Activated T-helper 2 cell treated with anti-CD3 and anti-CD28 coated beads, Interferon-gamma antibody, Interleukin-2, Interleukin-4, amounts not matched to agents 10 μg/mL and 5 μg/mL and 100 μg/mL, durations not matched to agents 14 hours and 24 hours and 36 hours (primary cell): ENCODE data around the gene LRRC61. TPM values are rescaled to one million over a fixed set of nuclear protein-coding genes. Genes with fewer than 3 reads are reported as not detected.

ENCODE experiments used
- DNase-seq: peaks from one replicate; pipeline ENCODE4 v3.0.0; 2021; ENCODE audit warnings: low spot score
- H3K27ac Mint-ChIP-seq: one replicate; pipeline ENCODE4 v1.8.0; 2021; ENCODE audit warnings: mixed read lengths
- H3K27me3 Mint-ChIP-seq: one replicate; pipeline ENCODE4 v1.8.0; 2021; ENCODE audit warnings: low read depth, mixed read lengths
- H3K36me3 Mint-ChIP-seq: one replicate; pipeline ENCODE4 v1.8.0; 2021; ENCODE audit warnings: low read depth, mixed read lengths
- H3K4me1 Mint-ChIP-seq: one replicate; pipeline ENCODE4 v1.8.0; 2021; ENCODE audit warnings: low read depth, mixed read lengths
- H3K4me3 Mint-ChIP-seq: one replicate; pipeline ENCODE4 v1.8.0; 2021; ENCODE audit warnings: low read depth, mild to moderate bottlenecking, moderate library complexity, mixed read lengths
- H3K9me3 Mint-ChIP-seq: one replicate; pipeline ENCODE4 v1.8.0; 2021; ENCODE audit warnings: mixed read lengths
- intact Hi-C: fragments of 100-400 bp; cut with micrococcal nuclease; formaldehyde crosslinking; loops from one replicate; pipeline ENCODE4 v1.15.1; 2023
- total RNA-seq: library from RNA; stranded (reverse); gene quantifications from 2 replicates; pipeline ENCODE4 v1.2.3, GENCODE V29; 2022

LRRC61 gene
- total RNA-seq, 1 donor from 2014 or later: 25.8 TPM

DNA sequence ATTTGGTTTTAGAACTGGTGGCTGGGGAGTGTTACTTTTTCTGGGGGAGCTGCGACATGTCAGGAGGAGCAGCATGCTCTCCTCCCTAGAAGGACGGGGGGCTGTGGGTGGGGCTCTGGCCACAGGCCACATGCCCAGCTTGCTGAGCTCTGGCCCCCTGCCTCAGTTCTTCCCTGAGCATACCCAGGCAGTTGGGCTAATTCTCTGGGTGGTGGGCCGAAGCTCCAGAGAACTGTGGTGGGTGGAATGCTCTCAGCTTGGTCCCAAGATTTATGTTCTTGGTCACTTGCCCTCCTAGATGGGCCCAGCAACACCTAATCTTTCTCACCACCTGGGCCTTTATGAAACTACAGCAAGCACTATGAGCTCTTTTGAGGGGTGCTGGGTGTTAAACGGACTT lies 50.9 kb downstream of the LRRC61 start:
- peaks cover 50% of the 10 kb centered on the region for H3K36me3 Mint-ChIP-seq
- no peak overlapping the region for H3K4me3 Mint-ChIP-seq
- peaks cover 48% of the 10 kb centered on the region for H3K4me1 Mint-ChIP-seq
- no peaks in the 10 kb centered on the region for H3K9me3 Mint-ChIP-seq
- no peak for DNase-seq
- intact Hi-C loops: no loop called here
- H3K27ac Mint-ChIP-seq: peak overlapping the region; percentile 77
- H3K27me3 Mint-ChIP-seq: no peaks in the 10 kb centered on the region

DNA sequence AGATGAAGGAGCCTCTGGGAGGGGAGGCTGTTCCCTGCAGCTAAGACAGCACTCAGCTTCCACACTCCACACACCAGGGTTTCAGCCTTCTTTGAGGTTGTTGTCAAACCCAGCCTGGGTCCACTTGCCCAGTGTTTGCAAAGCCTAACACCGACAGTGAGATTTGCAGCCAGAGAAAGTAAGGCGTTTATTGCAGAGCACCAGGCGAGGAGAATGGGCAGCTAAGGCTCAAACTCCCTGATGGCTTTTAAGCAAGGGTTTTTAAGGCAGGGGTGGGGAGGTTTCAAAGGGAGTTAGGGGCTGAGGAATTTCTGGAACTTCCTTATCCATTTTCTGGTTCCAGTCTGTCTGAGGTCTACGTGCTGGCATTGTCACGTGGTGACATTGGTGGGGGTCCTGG lies 51.3 kb downstream of the LRRC61 start:
- H3K27me3 Mint-ChIP-seq: no peaks in the 10 kb centered on the region
- no peak overlapping the region for H3K4me3 Mint-ChIP-seq
- intact Hi-C loops: no loop called here
- H3K9me3 Mint-ChIP-seq: no peaks in the 10 kb centered on the region
- H3K36me3 Mint-ChIP-seq: peaks cover 46% of the 10 kb centered on the region
- peak overlapping the region; percentile 77 for H3K27ac Mint-ChIP-seq
- no peak for DNase-seq
- H3K4me1 Mint-ChIP-seq: peaks cover 47% of the 10 kb centered on the region

DNA sequence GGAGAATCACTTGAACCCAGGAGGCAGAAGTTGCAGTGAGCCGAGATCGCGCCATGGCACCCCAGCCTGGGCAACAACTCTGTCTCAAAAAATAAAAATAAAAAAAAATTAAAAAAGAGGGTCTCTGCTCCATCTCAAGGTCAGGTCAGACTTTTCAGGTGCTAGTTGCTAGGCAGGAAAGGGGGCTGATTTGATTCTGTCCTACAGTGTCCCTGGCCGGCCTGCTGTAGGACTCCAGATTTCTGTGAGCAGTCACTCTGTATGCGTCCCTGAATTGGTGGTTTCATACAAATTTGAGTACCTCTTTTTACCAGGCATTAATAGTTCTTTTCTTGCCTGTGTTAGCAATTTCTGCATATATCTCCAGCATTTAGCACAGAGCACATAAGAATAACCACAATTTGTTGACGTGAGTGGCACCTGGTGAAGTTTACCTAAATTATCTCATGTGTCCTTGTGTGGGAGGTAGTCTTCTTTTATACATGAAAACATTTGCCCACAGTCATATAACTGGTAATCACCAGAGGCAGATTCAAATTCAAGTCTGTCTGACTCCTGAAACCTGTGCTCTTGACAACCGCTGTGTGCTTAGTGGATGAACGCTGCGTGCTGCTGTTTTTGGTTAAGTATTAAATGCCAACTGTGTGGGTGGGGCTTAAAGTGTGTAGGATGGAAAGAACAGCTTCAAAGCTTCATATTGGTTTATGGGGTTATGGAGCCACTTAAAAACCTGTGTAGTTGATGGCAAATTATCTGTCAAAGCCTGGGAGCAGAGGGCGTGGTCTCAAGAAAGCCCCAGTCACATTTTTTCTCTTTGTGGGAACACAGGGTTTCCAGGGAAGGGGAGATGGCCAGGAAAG lies 52.7 kb downstream of the LRRC61 start:
- DNase-seq: no peak

DNA sequence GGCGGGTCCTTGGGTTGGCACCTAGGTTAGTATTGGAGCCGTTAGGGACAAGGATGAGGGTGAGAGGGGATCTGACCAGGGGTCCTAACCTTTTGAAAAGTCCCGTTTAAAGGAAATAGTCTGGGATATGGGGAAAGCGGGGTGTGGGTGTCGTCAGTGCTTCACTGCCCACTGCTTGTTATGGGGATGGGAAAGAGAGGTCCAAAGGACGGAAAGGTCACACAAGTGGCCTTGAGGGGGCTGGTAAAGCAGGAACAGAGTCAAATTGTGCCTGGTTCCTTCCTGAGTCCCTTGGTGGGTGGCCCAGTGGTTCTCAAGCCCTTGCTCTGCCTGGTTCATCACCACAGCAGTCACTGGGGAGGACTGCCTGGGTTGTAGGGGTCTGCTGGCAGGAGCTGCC lies 53.4 kb downstream of the LRRC61 start:
- peak overlapping the region; percentile 90 for H3K27ac Mint-ChIP-seq
- H3K27me3 Mint-ChIP-seq: no peaks in the 10 kb centered on the region
- peaks cover 47% of the 10 kb centered on the region for H3K4me1 Mint-ChIP-seq

More for the DNA sequence above, 52.7 kb downstream of the LRRC61 start:
- Mint-ChIP-seq H3K27ac (peak overlapping the region; percentile 90), H3K9me3 (no peaks in the 10 kb centered on the region), H3K27me3 (no peaks in the 10 kb centered on the region), H3K4me3 (peak overlapping the region; percentile 65), H3K4me1 (peaks cover 47% of the 10 kb centered on the region), H3K36me3 (peaks cover 39% of the 10 kb centered on the region)
- intact Hi-C loops: loop anchor here (5.0 kb wide), 3 partner anchors 356 to 504 kb away; partner anchors contain the start of gene ATP6V0E2

DNA sequence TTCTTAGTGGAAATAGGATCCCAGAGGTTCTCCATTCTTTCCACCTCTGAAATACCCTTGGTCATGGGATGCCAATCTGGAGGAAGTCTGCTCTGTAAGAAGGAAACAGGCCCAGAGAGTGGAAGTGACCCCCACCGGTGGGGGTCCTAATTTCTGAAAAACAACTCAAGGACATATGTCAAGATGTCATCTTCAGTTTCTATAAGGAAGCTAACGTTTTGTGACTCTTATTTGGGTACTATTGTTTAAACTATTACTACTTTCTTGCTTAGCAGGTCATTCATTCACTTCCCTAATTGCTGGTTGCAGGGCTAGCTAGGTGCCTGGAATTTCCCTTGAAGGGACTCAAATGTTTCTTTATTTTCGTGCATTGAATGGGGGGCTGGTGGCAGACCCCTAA lies 54.0 kb downstream of the LRRC61 start:
- peaks cover 47% of the 10 kb centered on the region for H3K4me1 Mint-ChIP-seq
- H3K9me3 Mint-ChIP-seq: no peaks in the 10 kb centered on the region
- no peak overlapping the region for H3K4me3 Mint-ChIP-seq

More for the DNA sequence above, 53.4 kb downstream of the LRRC61 start:
- intact Hi-C loops: loop anchor here (5.0 kb wide), 3 partner anchors 356 to 504 kb away; partner anchors contain the start of gene ATP6V0E2
- H3K36me3 Mint-ChIP-seq: peaks cover 38% of the 10 kb centered on the region
- DNase-seq: no peak
- peak overlapping the region; percentile 65 for H3K4me3 Mint-ChIP-seq
- H3K9me3 Mint-ChIP-seq: no peaks in the 10 kb centered on the region

DNA sequence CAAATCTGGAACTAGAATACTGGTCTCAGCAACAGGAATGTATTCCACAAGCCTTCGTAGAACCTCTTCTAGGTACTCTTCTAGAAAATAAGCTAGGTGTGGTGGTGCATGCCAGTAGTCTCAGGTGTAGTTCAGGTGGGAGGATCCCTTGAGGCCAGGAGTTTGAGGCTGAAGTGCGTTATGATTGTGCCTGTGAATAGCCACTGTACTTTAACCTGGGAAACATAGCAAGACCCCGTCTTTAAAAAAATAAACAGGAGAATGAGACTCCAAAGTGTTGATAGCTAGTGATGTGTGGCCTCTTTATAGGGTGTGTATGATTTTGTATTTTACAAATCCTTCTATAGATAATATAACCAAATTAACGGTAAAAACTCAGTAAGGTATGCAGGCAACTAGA lies 54.5 kb downstream of the LRRC61 start:
- peaks cover 37% of the 10 kb centered on the region for H3K36me3 Mint-ChIP-seq
- DNase-seq: no peak
- no peaks in the 10 kb centered on the region for H3K27me3 Mint-ChIP-seq
- no peaks in the 10 kb centered on the region for H3K9me3 Mint-ChIP-seq
- H3K4me3 Mint-ChIP-seq: peak overlapping the region; percentile 78
- peak overlapping the region; percentile 76 for H3K27ac Mint-ChIP-seq
- H3K4me1 Mint-ChIP-seq: peaks cover 48% of the 10 kb centered on the region
- intact Hi-C loops: loop anchor here (5.0 kb wide), 3 partner anchors 355 to 505 kb away; partner anchors contain the start of gene ATP6V0E2

More for the DNA sequence above, 54.0 kb downstream of the LRRC61 start:
- H3K27ac Mint-ChIP-seq: peak overlapping the region; percentile 76
- peaks cover 38% of the 10 kb centered on the region for H3K36me3 Mint-ChIP-seq
- no peaks in the 10 kb centered on the region for H3K27me3 Mint-ChIP-seq
- no peak for DNase-seq
- intact Hi-C loops: loop anchor here (5.0 kb wide), 3 partner anchors 355 to 505 kb away; partner anchors contain the start of gene ATP6V0E2

DNA sequence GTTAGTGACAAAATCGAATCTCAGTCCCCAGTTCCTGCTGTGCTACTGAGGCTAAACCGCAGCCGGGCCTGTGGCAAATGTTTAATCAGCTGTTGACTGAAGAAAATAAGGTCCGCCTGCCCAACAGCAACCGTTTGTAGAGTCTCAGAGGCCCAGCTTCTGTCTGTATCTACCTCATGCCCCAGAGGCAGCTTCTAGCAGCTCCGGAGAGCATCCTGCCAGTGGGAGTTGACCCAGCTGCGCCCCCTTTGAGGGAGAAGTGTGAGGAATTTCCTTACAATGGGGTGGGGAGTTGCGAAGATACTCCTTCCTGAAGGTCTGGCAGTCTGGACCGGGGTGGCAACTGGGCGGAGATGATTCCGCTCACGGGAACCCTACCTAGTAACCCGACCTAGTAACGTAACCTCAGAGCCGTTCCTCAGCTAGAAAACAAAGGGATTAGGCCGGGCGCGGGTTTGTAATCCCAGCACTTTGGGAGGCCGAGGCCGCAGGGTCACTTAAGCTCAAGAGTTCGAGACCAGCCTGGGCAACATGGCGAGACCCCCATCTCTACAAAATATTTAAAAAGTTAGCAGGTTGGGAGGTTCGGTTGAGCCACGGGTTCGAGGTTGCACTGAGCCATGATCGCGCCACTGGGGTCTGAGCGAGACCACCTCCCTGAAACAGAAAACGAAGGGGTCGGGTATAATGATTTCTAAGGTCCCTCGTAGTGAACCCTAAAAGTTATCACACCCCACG lies 55.1 kb downstream of the LRRC61 start:
- H3K4me3 Mint-ChIP-seq: peak overlapping the region; percentile 78
- peak overlapping the region; percentile 76 for H3K27ac Mint-ChIP-seq
- peaks cover 35% of the 10 kb centered on the region for H3K36me3 Mint-ChIP-seq
- H3K4me1 Mint-ChIP-seq: peaks cover 52% of the 10 kb centered on the region
- no peaks in the 10 kb centered on the region for H3K27me3 Mint-ChIP-seq
- intact Hi-C loops: loop anchor here (5.0 kb wide), 3 partner anchors 354 to 506 kb away; partner anchors contain the start of gene ATP6V0E2
- no peaks in the 10 kb centered on the region for H3K9me3 Mint-ChIP-seq
- DNase-seq: peak; percentile 39

DNA sequence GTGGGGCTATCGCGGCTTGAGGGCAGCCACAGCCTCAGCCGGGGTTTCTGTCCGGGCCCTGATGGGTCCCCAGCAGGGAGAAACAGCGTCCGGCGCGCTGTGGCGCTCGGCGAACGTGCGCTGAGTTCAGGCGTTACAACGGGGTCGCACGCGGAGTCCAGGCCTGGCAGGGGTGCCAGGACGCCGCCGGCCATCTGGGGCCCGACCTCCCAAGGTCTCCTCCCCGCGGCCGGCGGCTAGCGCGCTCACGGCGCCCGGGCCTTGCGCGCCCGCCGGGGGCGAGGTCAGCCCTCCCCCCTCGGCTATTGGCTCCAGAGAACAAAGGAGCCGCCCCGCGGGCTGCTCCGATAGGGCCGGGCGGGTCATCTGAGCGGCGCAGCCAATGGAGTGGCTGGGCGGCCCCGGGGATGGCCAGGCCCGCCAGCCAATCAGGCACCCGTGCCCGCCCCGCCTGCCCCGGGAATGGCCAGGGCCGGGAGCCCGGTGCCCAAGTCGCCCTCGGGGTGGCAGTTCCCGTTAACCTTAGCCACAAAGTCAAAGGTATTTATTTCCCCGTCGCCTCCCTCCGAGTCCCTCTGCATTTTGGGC lies 55.8 kb downstream of the LRRC61 start, which contains the start of gene ZNF775:
ZNF775 (plus strand) TSS at position 478 of the 588 bp plus-strand sequence. CDS start 9,141 bp downstream, outside the sequence.
- peak within 1 kb of the TSS; percentile 94 for H3K4me3 Mint-ChIP-seq
- H3K36me3 Mint-ChIP-seq: peaks cover 29% of the 10 kb centered on the region
- peak; percentile 92 for DNase-seq
- H3K27me3 Mint-ChIP-seq: no peaks in the 10 kb centered on the region
- H3K27ac Mint-ChIP-seq: peak within 1 kb of the TSS; percentile 76
- H3K9me3 Mint-ChIP-seq: no peaks in the 10 kb centered on the region
- intact Hi-C loops: loop anchor here (1.0 to 5.0 kb wide), 7 partner anchors 10 to 507 kb away; partner anchors contain the start of gene ATP6V0E2
- H3K4me1 Mint-ChIP-seq: peaks cover 49% of the 10 kb centered on the region

DNA sequence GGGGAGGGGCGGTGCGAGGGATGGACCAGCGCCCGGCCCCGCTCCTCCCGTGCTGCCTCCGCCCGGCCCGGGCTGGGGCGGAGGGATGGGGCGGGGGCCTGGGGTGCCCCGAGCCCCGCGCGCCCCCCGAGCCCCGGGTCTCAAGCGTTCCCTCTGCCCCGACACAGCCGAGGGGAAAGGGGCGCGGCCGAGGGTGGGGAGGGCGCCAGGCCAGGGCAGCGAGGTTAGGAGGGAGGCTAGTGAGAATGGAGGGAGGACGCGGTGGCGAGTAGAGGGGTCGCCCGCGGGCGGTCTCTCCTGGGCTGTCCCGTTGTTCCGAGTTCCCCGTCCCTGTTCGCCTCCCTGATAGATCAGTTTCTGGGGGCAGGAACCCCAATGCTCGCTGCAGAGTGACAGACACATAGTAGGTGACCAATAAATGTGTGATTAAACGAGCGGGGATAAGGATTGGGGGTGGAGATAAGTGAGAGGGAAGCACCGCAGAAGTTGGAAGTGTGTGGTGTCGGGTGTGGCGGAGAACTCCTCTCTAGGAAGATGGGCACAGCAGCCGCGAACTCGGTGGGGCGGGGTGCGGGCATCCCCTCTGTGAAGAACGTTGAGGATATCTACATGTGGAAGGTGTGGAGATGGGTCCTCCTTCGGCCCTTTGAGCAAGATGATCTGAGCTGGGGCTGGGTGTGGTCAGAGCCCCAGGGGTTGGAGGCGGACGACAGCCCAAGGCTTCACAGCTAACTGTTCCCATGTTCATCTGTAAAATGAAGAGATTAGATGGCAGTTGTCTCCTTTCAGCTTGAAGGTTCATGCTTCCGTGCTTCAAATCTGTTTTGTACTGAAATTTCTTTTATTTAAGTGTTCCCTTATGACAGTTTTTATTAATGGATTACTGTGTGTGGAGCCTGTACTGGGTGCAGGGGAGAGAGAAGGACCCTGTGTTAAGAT lies 56.6 kb downstream of the LRRC61 start:
- H3K27ac Mint-ChIP-seq: peak overlapping the region; percentile 75
- intact Hi-C loops: loop anchor here (1.0 to 5.0 kb wide), 7 partner anchors 10 to 507 kb away; partner anchors contain the start of gene ATP6V0E2
- H3K36me3 Mint-ChIP-seq: peaks cover 21% of the 10 kb centered on the region
- H3K4me1 Mint-ChIP-seq: peaks cover 44% of the 10 kb centered on the region
- DNase-seq: no peak
- no peaks in the 10 kb centered on the region for H3K27me3 Mint-ChIP-seq
- no peaks in the 10 kb centered on the region for H3K9me3 Mint-ChIP-seq
- peak overlapping the region; percentile 94 for H3K4me3 Mint-ChIP-seq

DNA sequence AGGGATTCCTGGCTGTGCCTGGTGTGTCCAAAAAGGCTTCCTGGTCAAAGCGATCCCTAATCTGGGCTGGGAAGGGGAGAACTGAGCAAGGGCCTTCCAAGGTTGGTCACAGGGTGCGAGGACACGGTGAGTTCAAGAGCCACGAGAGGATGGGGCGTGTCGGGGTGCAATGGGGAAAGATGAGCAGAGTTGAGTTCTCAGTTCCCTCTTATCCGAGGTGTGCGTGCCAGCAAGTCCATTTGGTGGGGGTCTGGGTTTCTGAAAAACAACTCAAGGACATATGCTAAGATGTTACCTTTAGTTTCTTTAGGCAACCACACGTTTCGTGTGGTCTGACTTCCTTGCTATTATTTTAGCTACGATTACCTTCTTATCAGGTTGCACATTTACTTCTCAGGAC lies 57.3 kb downstream of the LRRC61 start:
- peaks cover 15% of the 10 kb centered on the region for H3K36me3 Mint-ChIP-seq
- H3K9me3 Mint-ChIP-seq: no peaks in the 10 kb centered on the region
- DNase-seq: no peak
- intact Hi-C loops: no loop called here
- H3K27me3 Mint-ChIP-seq: no peaks in the 10 kb centered on the region
- H3K4me3 Mint-ChIP-seq: peak overlapping the region; percentile 94
- H3K27ac Mint-ChIP-seq: no peak overlapping the region
- H3K4me1 Mint-ChIP-seq: peaks cover 43% of the 10 kb centered on the region

DNA sequence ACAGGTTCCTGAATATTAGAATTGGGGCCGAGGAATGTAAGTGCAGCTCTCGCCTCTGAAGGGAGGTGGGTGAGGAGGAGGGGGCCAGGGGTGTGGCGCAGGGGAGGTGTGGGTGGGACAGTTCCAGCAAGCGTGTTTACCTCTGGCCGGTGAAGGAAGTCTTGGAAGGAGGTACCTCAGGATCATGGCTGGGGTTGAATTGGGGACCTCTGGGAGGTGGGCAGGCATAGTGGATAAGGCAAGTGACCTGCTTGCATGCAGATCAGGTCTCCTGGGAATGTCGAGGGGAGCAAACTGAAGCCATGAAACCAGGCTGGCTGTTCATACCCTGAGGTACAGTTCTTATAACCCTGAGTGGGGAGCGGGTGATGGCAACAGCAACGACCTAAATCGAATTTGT lies 57.9 kb downstream of the LRRC61 start:
- Mint-ChIP-seq H3K27me3 (no peaks in the 10 kb centered on the region), H3K36me3 (peaks cover 10% of the 10 kb centered on the region), H3K27ac (no peak overlapping the region), H3K4me3 (no peak overlapping the region), H3K4me1 (peaks cover 38% of the 10 kb centered on the region), H3K9me3 (no peaks in the 10 kb centered on the region)
- no peak for DNase-seq
- intact Hi-C loops: no loop called here
